HepG2 (cell line): ENCODE measurements around the gene RFC1. TPM values are rescaled to one million over a fixed set of nuclear protein-coding genes. Genes with fewer than 3 reads are reported as not detected.
"Not testable (repeated sequence)": the region's sequence is repeated elsewhere in the genome, so short reads cannot be mapped to it uniquely, and the experiment has no call there.

ENCODE experiments used
- ATAC-seq: fragments of 200-7000 bp; cut with Tn5 transposase; 3 replicates; pipeline ENCODE4 v1.9.1; 2020; ENCODE audit warnings: mild to moderate bottlenecking, moderate library complexity
- BruUV-seq: library from RNA; stranded (reverse); fragments of 400-500 nt; replicated peaks from 2 replicates; lab custom pipeline; 2021; lab: Mats Ljungman, UMichigan
- CTCF ChIA-PET: fragments of 300-600 bp; formaldehyde crosslinking; extraction: SDS; loops from one replicate; lab custom pipeline; 2021; ENCODE audit warnings: low total read pairs, inconsistent platforms, low intra/inter-chr PET ratio; lab: Yijun Ruan, JAX
- POLR2A ChIA-PET: fragments of 350-600 bp; sonication (Branson Sonifier 250); formaldehyde crosslinking; loops from one replicate; lab custom pipeline; 2020; ENCODE audit warnings: antibody characterized with exemption, inconsistent platforms; lab: Yijun Ruan, JAX
- DNase-seq: peaks from one replicate; pipeline ENCODE4 v3.0.0-alpha.2; 2015; ENCODE audit warnings: low spot score
- FAIRE-seq: peaks from 3 replicates; lab custom pipeline; 2011; peaks lifted over from hg19 to GRCh38; lab: Jason Lieb, UNC
- H2AFZ ChIP-seq: one replicate; pipeline ENCODE4 v1.6.1; 2011; ENCODE audit warnings: low read length, inconsistent platforms
- H3K27ac ChIP-seq: fragments of 300-600 bp; 3 replicates; pipeline ENCODE4 v1.8.0; 2011; ENCODE audit warnings: mixed run types, mild to moderate bottlenecking, mixed read lengths, low read length, inconsistent platforms; ENCODE audit not compliant: insufficient read depth; ENCODE audit errors: extremely low read length
- H3K27me3 ChIP-seq, 2 experiments: fragments of 200-600 bp in 1 of 2; 2 replicates in 1 of 2; 3 replicates in 1 of 2; pipeline versions ENCODE4 v1.6.0 to v1.8.0; 2011; ENCODE audit warnings: low read length in 2 of 2, mild to moderate bottlenecking in 2 of 2, moderate library complexity in 2 of 2, inconsistent platforms in 1 of 2; ENCODE audit not compliant: insufficient read depth in 2 of 2, control insufficient read depth in 1 of 2
- H3K36me3 ChIP-seq, 2 experiments: fragments of 200-600 bp in 1 of 2; replicated peaks in 1 of 2; 2 replicates in 1 of 2; 3 replicates in 1 of 2; pipeline versions ENCODE4 v1.5.1 to v1.8.0; 2011; ENCODE audit warnings: low read length in 2 of 2, inconsistent platforms in 1 of 2; ENCODE audit not compliant: insufficient read depth in 2 of 2, control insufficient read depth in 1 of 2
- H3K4me1 ChIP-seq: 2 replicates; pipeline ENCODE4 v1.5.1; 2012; ENCODE audit warnings: low read length, inconsistent platforms; ENCODE audit not compliant: insufficient read depth
- H3K4me2 ChIP-seq: 2 replicates; pipeline ENCODE4 v1.6.0; 2011; ENCODE audit warnings: low read depth, low read length, inconsistent platforms
- H3K4me3 ChIP-seq, 3 experiments: fragments of 200-600 bp in 1 of 3; sonication (generic), shearing (Covaris generic) in 1 of 3; replicated peaks in 1 of 3; 2 replicates each; pipeline ENCODE4 v1.5.1; 2011 to 2016; ENCODE audit warnings: low read length in 3 of 3, inconsistent platforms in 2 of 3, low read depth in 2 of 3, mild to moderate bottlenecking in 2 of 3, control low read depth in 1 of 3, mixed read lengths in 1 of 3; ENCODE audit not compliant: insufficient read depth in 1 of 3
- H3K79me2 ChIP-seq: one replicate; pipeline ENCODE4 v1.6.1; 2011; ENCODE audit warnings: low read length, inconsistent platforms; ENCODE audit not compliant: insufficient read depth
- H3K9ac ChIP-seq: 2 replicates; pipeline ENCODE4 v1.6.0; 2011; ENCODE audit warnings: mild to moderate bottlenecking, low read depth, low read length, inconsistent platforms; ENCODE audit not compliant: insufficient read depth
- H3K9me3 ChIP-seq: 2 replicates; pipeline ENCODE4 v1.5.1; 2012; ENCODE audit warnings: mild to moderate bottlenecking, low read length
- H4K20me1 ChIP-seq: 2 replicates; pipeline ENCODE4 v1.6.0; 2011; ENCODE audit warnings: inconsistent platforms, mild to moderate bottlenecking, low read length, moderate library complexity; ENCODE audit not compliant: insufficient read depth
- CREB1 ChIP-seq, 2 experiments: fragments of 450-650 bp in 1 of 2; IDR thresholded peaks; 2 replicates each; pipeline ENCODE4 v1.6.1; 2016 to 2017; ENCODE audit warnings: control low read depth in 1 of 2, mild to moderate bottlenecking in 1 of 2, missing compliant biosample characterization in 1 of 2, missing genetic modification characterization in 1 of 2
- DPF2 ChIP-seq: sonication (generic); formaldehyde crosslinking; IDR thresholded peaks from 2 replicates; pipeline ENCODE4 v1.4.0; 2020; ENCODE audit warnings: mild to moderate bottlenecking, low read depth, missing genetic modification reagents, borderline replicate concordance
- ETV5 ChIP-seq: IDR thresholded peaks from 2 replicates; pipeline ENCODE4 v1.6.1; 2018; ENCODE audit warnings: missing biosample characterization, missing genetic modification reagents, inconsistent platforms, borderline replicate concordance
- ZNF281 ChIP-seq: sonication (generic); formaldehyde crosslinking; IDR thresholded peaks from 2 replicates; pipeline ENCODE4 v1.4.0; 2020; ENCODE audit warnings: missing genetic modification reagents, borderline replicate concordance
- WGBS: methylation state at CpG from one replicate; pipeline ENCODE4 v1.1.6; 2017; ENCODE audit warnings: low lambda C conversion rate; 5-methylcytosine and 5-hydroxymethylcytosine counted together
- in situ Hi-C: cut with HindIII; loops from 2 replicates; pipeline ENCODE4 v1.10.0; 2017; ENCODE audit warnings: low pct_unique_long_range_greater_than_20kb; ENCODE audit not compliant: extremely low pct_ligation_motif_present
- intact Hi-C: fragments of 100-400 bp; cut with micrococcal nuclease; formaldehyde crosslinking; loops from one replicate; pipeline ENCODE4 v1.10.0; 2022; ENCODE audit not compliant: unreplicated experiment
- polyA plus RNA-seq, 8 experiments: library from polyadenylated mRNA; depleted of rRNA in 3 of 8; stranded (reverse) in 7 of 8; unstranded in 1 of 8; fragments of >200 nt; fragmentation: Illumina TruSeq in 4 of 8; extraction: Trizol in 4 of 8; gene quantifications; 2 replicates each; pipeline versions ENCODE4 v1.2.1 to v1.2.3, GENCODE V29; 2011 to 2016; ENCODE audit warnings: low read depth in 4 of 8, missing spikeins in 1 of 8, mixed read lengths in 1 of 8; ENCODE audit not compliant: insufficient read depth in 1 of 8
- total RNA-seq, 5 experiments: library from RNA; depleted of rRNA; stranded (reverse); fragments of >200 nt; fragmentation: Illumina TruSeq; extraction: Trizol; gene quantifications; 2 replicates each; pipeline ENCODE4 v1.2.3, GENCODE V29; 2016; ENCODE audit warnings: low read depth in 1 of 5
- TF ChIP-seq, protein P1 (sequence below): sonication (generic); IDR thresholded peaks from 2 replicates; pipeline ENCODE4 v1.6.1; 2016; ENCODE audit warnings: low read depth, borderline replicate concordance

Gene RFC1
- total and polyA plus RNA-seq, 2 of the 13 experiments (the other 11 are each of a cell fraction or from before 2014, with no cell fraction given), result 15.9 to 78.8 TPM

DNA sequence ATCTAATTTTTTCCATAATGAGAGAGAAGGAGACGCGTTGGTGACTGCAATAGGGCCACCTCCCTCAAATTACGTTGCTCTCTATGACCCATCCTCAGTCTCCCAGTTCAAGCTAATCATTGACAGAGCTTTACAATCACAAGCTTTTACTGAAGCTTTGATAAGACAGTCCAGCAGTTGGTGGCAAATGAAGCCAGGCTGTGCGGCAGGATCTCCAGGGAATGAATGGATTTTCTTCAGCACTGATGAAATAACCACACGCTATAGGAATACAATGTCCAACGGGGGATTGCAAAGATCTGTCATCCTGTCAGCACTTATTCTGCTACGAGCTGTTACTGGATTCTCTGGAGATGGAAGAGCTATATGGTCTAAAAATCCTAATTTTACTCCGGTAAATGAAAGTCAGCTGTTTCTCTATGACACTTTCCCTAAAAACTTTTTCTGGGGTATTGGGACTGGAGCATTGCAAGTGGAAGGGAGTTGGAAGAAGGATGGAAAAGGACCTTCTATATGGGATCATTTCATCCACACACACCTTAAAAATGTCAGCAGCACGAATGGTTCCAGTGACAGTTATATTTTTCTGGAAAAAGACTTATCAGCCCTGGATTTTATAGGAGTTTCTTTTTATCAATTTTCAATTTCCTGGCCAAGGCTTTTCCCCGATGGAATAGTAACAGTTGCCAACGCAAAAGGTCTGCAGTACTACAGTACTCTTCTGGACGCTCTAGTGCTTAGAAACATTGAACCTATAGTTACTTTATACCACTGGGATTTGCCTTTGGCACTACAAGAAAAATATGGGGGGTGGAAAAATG lies 40.8 kb upstream of the RFC1 start, which contains the start of gene KLB (continued):
- no peak for TF ChIP-seq ZNF281
- TF ChIP-seq, protein P1, sequence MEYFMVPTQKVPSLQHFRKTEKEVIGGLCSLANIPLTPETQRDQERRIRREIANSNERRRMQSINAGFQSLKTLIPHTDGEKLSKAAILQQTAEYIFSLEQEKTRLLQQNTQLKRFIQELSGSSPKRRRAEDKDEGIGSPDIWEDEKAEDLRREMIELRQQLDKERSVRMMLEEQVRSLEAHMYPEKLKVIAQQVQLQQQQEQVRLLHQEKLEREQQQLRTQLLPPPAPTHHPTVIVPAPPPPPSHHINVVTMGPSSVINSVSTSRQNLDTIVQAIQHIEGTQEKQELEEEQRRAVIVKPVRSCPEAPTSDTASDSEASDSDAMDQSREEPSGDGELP, result peak; percentile 41; the same call in 1 of the 2 replicates
- TF ChIP-seq ETV5 (CRISPR knock-in tag), result peak; percentile 58; the same call in 1 of the 2 replicates
- no peak for TF ChIP-seq DPF2 (CRISPR knock-in tag)
- TF ChIP-seq, all 625 proteins: peak for 173

- POLR2A ChIA-PET, H4K20me1 ChIP-seq: not testable (repeated sequence)
Measured at GRCh38 chr4:39401640-39402039, 35.5 kb upstream of the RFC1 start.

More at GRCh38 chr4:39401640-39402039, 35.5 kb upstream of the RFC1 start:
- intact Hi-C loops; CTCF ChIA-PET; H3K27ac ChIP-seq; in situ Hi-C loops; DNase-seq; FAIRE-seq; ATAC-seq; H2AFZ ChIP-seq; H3K4me3 ChIP-seq; H3K4me2 ChIP-seq; H3K9me3 ChIP-seq; BruUV-seq; H3K36me3 ChIP-seq; H3K9ac ChIP-seq; H3K27me3 ChIP-seq; H3K79me2 ChIP-seq; TF ChIP-seq CREB1 (CRISPR knock-in tag; IDR thresholded peaks at IDR 0.05): not testable (repeated sequence)
- 64% methylated on average over 6 of the region's 6 CpGs for WGBS
- TF ChIP-seq CREB1 (IDR thresholded peaks at IDR 0.05), result 0 out of 2 replicates have a peak, but pooled peaks have one; percentile 12
- TF ChIP-seq, all 625 proteins: peak for 1; not testable (repeated sequence) for 624
- H3K4me1 ChIP-seq, result peaks cover 20% of the 10 kb centered on the region
